ENCODE measurements around the gene COBL.

The COBL gene

GRCh38 chr7:51071427-51071826 is 245.2 kb downstream of the COBL start:
- no peak for DNase-seq

GRCh38 chr7:51070151-51070550 is 246.5 kb downstream of the COBL start:
- no peak for DNase-seq

- DNase-seq: no peak
These were observed 247.1 kb downstream of the COBL start for GRCh38 chr7:51069411-51070083.

GRCh38 chr7:51068401-51068800 is 248.2 kb downstream of the COBL start:
- DNase-seq: no peak

- DNase-seq: peak; percentile 50
These were observed 248.9 kb downstream of the COBL start for GRCh38 chr7:51067757-51068156.

GRCh38 chr7:51067258-51067657 is 249.4 kb downstream of the COBL start:
- no peak for DNase-seq

GRCh38 chr7:51066405-51066882 is 250.2 kb downstream of the COBL start:
- no peak for DNase-seq

- DNase-seq: no peak
These were observed 250.8 kb downstream of the COBL start for GRCh38 chr7:51065766-51066165.

GRCh38 chr7:51064688-51065087 is 251.9 kb downstream of the COBL start:
- DNase-seq: no peak

- no peak for DNase-seq
These were observed 254.2 kb downstream of the COBL start for GRCh38 chr7:51062222-51062987.

- DNase-seq: no peak
These were observed 256.1 kb downstream of the COBL start for GRCh38 chr7:51060536-51060935.

GRCh38 chr7:51059504-51060142 is 257.0 kb downstream of the COBL start:
- DNase-seq: no peak

GRCh38 chr7:51058764-51059163 is 257.8 kb downstream of the COBL start:
- no peak for DNase-seq

GRCh38 chr7:51055039-51055840 is 261.4 kb downstream of the COBL start:
- DNase-seq: no peak

GRCh38 chr7:51054231-51054630 is 262.4 kb downstream of the COBL start:
- DNase-seq: no peak

- DNase-seq: no peak
These were observed 263.3 kb downstream of the COBL start for GRCh38 chr7:51053160-51053925.

GRCh38 chr7:51046482-51046881 is 270.1 kb downstream of the COBL start:
- DNase-seq: no peak

GRCh38 chr7:51046103-51046466 is 270.5 kb downstream of the COBL start:
- DNase-seq: no peak

- no peak for DNase-seq
These were observed 271.1 kb downstream of the COBL start for GRCh38 chr7:51045319-51046102.

- no peak for DNase-seq
These were observed 273.1 kb downstream of the COBL start for GRCh38 chr7:51043461-51043860.

GRCh38 chr7:51040787-51041186 is 275.8 kb downstream of the COBL start:
- DNase-seq: no peak

Measured in left hindlimb (tissue), 1 donor.